GM21447 (cell line): ENCODE data around the gene SDC3.
"Not testable (repeated sequence)": the region's sequence is repeated elsewhere in the genome, so short reads cannot be mapped to it uniquely, and the experiment has no call there.

Experiments
- ATAC-seq: cut with Tn5 transposase; IDR thresholded peaks from one replicate; pipeline ENCODE4 v1.9.1; 2021; ENCODE audit not compliant: unreplicated experiment

Gene SDC3, protein sequence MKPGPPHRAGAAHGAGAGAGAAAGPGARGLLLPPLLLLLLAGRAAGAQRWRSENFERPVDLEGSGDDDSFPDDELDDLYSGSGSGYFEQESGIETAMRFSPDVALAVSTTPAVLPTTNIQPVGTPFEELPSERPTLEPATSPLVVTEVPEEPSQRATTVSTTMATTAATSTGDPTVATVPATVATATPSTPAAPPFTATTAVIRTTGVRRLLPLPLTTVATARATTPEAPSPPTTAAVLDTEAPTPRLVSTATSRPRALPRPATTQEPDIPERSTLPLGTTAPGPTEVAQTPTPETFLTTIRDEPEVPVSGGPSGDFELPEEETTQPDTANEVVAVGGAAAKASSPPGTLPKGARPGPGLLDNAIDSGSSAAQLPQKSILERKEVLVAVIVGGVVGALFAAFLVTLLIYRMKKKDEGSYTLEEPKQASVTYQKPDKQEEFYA

DNA sequence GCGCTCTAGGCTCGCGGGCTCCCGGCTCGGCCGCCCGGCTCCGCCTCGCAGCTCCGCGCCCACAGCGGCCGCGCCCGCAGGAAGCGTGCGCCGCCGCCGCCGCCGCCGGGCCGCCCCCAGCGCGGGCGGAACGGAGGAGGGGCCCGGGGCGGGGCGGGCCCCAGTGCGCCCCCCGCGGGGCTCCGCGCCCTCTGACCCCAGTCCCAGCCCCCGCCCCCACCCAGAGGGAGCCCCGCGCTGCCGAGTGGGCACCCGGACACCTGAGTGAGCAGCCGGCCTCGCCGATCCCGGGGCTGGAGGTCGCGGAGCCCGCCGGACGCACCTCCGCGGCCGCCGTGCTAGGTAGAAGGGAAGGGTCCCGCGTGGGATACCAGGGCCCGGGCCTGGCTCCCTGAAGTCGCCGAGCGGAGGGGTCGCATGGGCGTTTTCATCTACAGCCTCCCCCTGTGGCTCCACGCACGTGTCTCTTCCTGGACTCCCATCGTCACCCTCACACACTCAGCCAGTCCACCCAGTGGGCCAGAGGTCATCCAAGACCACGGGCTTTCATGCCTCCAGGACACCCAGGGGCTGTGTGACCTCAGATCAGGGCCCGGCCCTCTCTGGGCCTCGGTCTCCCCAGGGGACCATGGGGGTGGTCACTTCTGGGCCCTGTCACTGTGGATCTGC, at the start of gene SDC3:
SDC3 (minus strand) TSS at position 63 of the 669 bp plus-strand sequence. CDS start 172 bp downstream, outside the sequence.
- no peak for ATAC-seq

DNA sequence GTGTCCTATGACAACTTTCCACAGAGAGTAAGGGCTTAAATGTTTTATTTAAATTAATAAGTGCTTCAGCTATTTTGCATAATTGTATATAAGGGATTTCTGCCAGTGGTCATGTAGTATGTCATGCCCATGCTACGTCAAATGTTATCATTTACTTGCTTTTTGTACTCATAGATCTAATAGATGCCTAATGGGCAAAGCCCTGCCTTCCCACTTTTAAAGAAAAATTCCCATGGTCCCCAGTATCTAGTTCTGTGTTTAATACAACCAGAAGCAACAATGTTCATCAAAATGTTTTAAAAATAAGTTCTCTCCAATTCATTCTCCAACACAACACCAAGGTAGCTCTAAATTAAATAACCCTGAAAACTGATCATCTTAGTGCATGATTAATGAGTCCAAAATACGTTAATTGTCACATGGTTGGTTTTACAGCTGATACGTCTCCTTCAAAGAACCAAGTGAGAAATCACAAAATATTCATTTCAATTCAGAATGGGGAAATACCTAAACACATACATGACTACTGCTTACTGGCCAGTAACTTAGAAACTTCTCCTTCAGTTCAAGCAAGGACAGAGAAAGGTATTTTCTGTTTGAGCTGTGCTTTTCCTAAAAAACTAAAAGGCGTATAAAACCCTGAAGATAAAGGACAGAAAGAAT, 49.1 kb upstream of the SDC3 start:
- no peak for ATAC-seq

- ATAC-seq, result no peak
Measured at GRCh38 chr1:30955448-30956015, 47.0 kb upstream of the SDC3 start.

- no peak for ATAC-seq
Measured at GRCh38 chr1:30953685-30954084, 45.1 kb upstream of the SDC3 start.

DNA sequence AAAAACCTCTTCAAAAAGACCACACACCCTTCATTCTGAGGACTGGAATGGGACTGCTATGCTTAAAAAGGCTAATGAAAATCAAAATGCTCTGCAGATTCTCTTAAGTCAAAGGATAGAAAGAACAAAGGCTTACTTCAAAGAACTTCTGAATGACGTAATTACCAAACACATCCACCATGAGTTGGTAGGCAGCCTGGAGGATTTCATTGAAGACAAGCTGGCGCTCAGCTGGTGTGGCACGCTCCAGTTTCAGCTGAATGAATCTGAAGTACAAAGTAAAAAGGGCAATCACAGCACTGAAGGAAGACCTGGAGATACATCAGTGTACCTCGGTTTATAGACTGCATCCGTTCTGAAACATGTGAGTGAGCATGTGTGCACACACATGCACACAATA, 43.5 kb upstream of the SDC3 start:
- no peak for ATAC-seq

GRCh38 chr1:30950700-30951099, 42.1 kb upstream of the SDC3 start:
- ATAC-seq, result no peak

- no peak for ATAC-seq
Measured at GRCh38 chr1:30950053-30950452, 41.5 kb upstream of the SDC3 start.

GRCh38 chr1:30949487-30949838, 40.9 kb upstream of the SDC3 start:
- ATAC-seq, result not testable (repeated sequence)

DNA sequence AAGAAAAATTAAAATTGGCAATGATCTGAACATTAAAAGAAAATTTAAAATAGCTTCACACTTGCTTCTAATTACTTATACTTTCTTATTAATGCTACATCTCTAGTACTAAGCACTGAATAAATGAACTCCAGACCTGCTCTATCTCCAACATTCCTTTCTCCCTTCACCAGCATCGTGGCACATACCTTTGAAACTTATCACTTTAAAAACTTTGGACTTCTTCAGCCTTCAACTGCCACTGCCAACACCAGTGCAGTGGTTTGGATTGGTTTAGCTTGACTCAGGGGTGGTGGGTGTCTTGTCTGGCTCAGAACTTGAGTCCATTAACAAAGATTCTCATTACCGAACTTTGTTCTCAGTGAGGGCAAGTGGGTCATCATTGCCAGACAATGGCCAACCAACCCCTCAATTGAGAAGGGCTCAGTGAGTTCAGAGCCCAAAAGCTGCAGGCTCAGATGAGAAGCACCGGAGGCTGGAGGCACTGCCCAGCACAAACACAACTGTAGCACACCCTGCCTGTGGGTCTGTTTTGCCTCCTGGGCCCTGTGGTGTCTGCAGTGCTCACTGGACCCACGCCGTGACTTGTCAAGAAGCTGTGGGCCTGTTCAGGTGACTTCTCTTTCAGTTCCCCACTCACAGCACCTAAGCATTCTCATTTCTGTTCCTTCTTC, 40.4 kb upstream of the SDC3 start:
- not testable (repeated sequence) for ATAC-seq

DNA sequence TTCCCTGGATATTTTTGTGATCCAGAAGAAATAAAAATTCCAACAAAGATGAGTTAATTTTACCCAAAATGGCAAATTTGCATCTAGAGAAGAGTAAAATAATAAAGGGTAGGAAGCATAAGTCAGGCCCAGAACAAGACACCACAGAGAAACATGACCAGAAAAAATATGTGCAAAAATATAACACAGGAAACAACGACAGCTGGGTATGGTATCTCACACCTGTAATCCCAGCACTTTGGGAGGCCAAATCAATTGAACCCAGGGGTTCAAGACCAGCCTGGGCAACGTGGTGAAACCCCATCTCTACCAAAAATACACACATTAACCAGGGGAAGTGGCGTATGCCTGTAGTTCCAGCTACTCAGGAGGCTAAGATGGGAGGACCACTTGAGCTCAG, 39.7 kb upstream of the SDC3 start:
- ATAC-seq, result no peak

DNA sequence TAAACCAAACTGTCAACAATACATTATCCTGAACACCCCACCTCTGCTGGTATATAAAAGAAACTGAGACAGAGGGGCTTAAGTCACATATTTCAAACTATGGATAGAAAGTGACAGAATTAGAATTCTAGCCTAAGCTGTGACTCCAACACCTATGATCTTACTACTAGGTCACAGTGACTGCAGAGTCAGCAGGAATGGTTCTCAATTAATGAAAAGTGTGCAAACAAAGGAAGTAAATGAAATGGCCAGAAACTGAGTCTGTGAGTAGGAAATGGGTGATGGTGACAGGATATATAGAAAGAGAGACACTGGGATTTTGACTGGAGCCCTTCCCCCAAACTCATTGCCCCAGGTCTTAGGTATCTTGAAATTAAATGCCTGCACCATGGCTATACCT, 38.7 kb upstream of the SDC3 start:
- no peak for ATAC-seq

DNA sequence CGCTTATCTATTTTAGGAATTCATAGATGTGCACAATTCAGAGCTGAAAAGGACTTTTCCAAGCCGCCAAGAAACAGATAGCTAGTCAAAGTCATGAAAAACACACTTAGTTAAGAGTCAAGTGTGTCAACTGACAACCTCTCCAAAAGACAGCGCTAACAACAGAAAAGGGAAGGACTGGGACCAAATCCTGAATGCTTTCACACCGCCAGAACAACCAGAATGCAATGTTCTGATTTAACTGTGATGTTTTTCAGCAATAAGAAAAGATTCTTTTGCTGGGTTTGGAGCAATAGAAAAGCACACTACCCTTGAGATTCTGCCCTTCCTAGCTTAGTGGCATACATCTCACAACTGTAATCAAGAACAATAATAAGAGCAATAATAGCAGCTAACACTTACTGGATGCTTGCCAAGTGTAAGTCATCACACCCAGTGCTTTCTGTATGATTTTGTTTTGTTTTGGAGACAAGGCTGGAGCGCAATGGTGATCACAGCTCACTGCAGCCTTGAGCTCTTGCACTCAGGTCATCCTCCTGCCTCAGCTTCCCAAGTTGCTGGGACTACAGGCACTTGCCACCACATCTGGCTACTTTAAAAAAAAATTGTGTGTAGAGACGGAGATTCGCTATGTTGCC, 33.9 kb upstream of the SDC3 start:
- ATAC-seq, result no peak

- no peak for ATAC-seq
Measured at GRCh38 chr1:30940541-30940940, 32.0 kb upstream of the SDC3 start.

DNA sequence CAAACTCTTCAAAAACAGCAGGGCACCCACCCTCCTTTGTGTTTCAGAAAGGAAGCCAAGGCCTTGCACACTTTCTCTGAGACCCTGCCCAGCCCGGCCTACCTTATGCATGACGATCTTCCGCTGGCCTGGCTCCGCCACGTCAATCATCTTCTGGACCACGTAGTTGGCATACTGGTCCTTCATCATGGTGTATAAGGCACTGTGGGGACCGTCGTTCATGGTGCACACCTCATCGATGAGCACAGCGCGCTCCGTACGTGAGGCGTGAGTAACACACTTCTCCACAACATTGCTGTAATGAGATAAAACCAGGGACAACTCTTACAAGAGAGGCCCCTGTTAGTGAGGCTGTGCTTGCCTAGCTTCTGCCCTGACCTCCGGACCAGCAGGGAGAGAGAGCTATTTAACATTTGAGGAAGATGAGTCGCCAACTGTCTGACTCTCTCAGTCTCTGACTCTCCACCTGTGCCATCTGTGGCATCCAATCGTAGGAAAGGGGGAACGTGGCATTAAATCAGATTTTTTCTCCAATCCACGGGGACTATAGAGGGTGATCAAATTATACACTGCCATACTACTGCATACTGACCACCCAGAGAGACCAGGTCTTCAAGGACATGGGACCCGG, 28.1 kb upstream of the SDC3 start:
- no peak for ATAC-seq

GRCh38 chr1:30935758-30936157, 27.2 kb upstream of the SDC3 start:
- not testable (repeated sequence) for ATAC-seq

- no peak for ATAC-seq
Measured at GRCh38 chr1:30934613-30935012, 26.1 kb upstream of the SDC3 start.

DNA sequence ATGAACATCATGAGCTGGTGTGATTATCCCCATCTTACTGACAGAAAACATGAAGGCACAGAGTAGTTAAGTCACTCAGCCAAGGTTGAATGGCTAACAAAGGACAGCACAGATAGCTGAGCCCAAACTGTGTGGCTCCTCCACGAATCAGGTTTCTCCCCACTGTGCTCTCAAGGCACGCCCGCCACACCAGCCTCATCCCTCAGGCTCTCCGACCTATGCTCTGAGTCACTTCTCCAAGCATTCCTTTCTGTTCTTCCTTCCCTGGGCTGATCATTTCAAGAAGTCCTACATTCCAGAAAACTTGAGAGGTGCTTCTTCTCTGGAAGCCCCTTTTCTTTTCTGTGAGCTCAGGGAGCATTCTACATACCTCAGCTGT, 25.3 kb upstream of the SDC3 start:
- ATAC-seq, result no peak

DNA sequence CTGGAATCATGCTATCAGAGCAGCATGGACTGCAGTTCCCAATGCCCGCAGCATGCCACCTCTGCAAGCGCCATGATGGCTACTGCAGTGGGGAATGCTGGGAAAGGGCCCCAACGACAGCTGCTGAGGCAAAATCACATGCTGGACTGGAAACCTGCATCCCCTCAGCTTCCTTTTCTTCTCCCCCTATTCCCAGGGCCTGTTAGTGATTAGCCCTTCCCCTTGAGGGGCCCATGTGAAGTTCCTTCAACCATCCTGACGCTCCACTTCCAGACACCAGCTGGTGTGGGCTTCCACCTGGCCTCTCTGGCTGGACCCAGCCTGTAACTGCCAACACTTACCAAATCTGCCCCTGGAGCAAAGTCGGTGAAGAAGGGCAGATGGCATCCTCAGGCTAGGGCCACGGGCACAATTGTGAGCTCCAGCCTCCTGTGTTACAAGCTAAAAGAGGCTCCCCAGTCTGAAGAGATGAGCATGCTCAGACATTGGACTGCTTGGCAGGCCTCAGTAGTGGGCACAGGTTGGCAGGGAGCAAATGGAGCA, 22.1 kb upstream of the SDC3 start:
- ATAC-seq, result no peak

GRCh38 chr1:30929944-30930525, 21.5 kb upstream of the SDC3 start:
- no peak for ATAC-seq
